SJCRH30 (cell line): ENCODE data around the gene FHIT. TPM values are rescaled to one million over a fixed set of nuclear protein-coding genes. Genes with fewer than 3 reads are reported as not detected.

Experiments
- DNase-seq, 2 experiments: peaks; one replicate each; pipeline ENCODE4 v3.0.0-alpha.2; 2015 to 2020
- H3K27ac ChIP-seq: fragments of 250-450 bp; sonication (Bioruptor Pico); 2 replicates; pipeline ENCODE4 v1.5.1; 2020; ENCODE audit warnings: mild to moderate bottlenecking, moderate library complexity
- H3K27me3 ChIP-seq: fragments of 250-450 bp; sonication (Bioruptor Pico); 2 replicates; pipeline ENCODE4 v1.5.1; 2020; ENCODE audit warnings: mild to moderate bottlenecking, moderate library complexity
- H3K36me3 ChIP-seq: fragments of 250-450 bp; sonication (Bioruptor Pico); 2 replicates; pipeline ENCODE4 v1.5.1; 2020; ENCODE audit warnings: mild to moderate bottlenecking, moderate library complexity
- H3K4me1 ChIP-seq: fragments of 250-450 bp; sonication (Bioruptor Pico); 2 replicates; pipeline ENCODE4 v1.5.1; 2020; ENCODE audit warnings: mild to moderate bottlenecking, moderate library complexity
- H3K4me3 ChIP-seq: fragments of 250-450 bp; sonication (Bioruptor Pico); 2 replicates; pipeline ENCODE4 v1.5.1; 2020; ENCODE audit warnings: mild to moderate bottlenecking, moderate library complexity
- H3K9me3 ChIP-seq: fragments of 250-450 bp; sonication (Bioruptor Pico); replicated peaks from 2 replicates; pipeline ENCODE4 v1.5.1; 2020; ENCODE audit warnings: mild to moderate bottlenecking, moderate library complexity
- total RNA-seq: library from RNA; depleted of rRNA; stranded (reverse); fragments of >200 nt; shearing (Covaris generic); gene quantifications from 2 replicates; pipeline ENCODE4 v1.2.3, GENCODE V29; 2014

Gene FHIT
- total RNA-seq, 1 experiment from 2014 or later, result 2.2 TPM

GRCh38 chr3:60135474-60135873 lies 1115.8 kb downstream of the FHIT start:
- Histone ChIP-seq H3K4me3 (no peak overlapping the region), H3K27me3 (no peaks in the 10 kb centered on the region), H3K4me1 (no peaks in the 10 kb centered on the region), H3K36me3 (no peaks in the 10 kb centered on the region), H3K9me3 (no peaks in the 10 kb centered on the region), H3K27ac (no peak overlapping the region)
- no peak for DNase-seq

- no peaks in the 10 kb centered on the region for H3K9me3 ChIP-seq
- no peak overlapping the region for H3K27ac ChIP-seq
- no peak overlapping the region for H3K4me3 ChIP-seq
- H3K36me3 ChIP-seq, result no peaks in the 10 kb centered on the region
- no peaks in the 10 kb centered on the region for H3K27me3 ChIP-seq
- DNase-seq, result no peak
- no peaks in the 10 kb centered on the region for H3K4me1 ChIP-seq
Measured at GRCh38 chr3:60133269-60134162, 1117.7 kb downstream of the FHIT start.

- Histone ChIP-seq H3K9me3 (no peaks in the 10 kb centered on the region), H3K4me1 (no peaks in the 10 kb centered on the region), H3K4me3 (no peak overlapping the region)
Measured at GRCh38 chr3:60131618-60132017, 1119.6 kb downstream of the FHIT start.

GRCh38 chr3:60126511-60127304 lies 1124.5 kb downstream of the FHIT start:
- DNase-seq, result no peak
- H3K36me3 ChIP-seq, result no peaks in the 10 kb centered on the region
- no peaks in the 10 kb centered on the region for H3K27me3 ChIP-seq
- no peaks in the 10 kb centered on the region for H3K4me1 ChIP-seq
- H3K9me3 ChIP-seq, result no peaks in the 10 kb centered on the region
- H3K4me3 ChIP-seq, result no peak overlapping the region
- H3K27ac ChIP-seq, result no peak overlapping the region

More at GRCh38 chr3:60131618-60132017, 1119.6 kb downstream of the FHIT start:
- no peaks in the 10 kb centered on the region for H3K36me3 ChIP-seq
- no peak overlapping the region for H3K27ac ChIP-seq
- no peaks in the 10 kb centered on the region for H3K27me3 ChIP-seq
- no peak for DNase-seq

GRCh38 chr3:60125686-60126085 lies 1125.6 kb downstream of the FHIT start:
- no peaks in the 10 kb centered on the region for H3K36me3 ChIP-seq
- H3K27me3 ChIP-seq, result no peaks in the 10 kb centered on the region
- H3K9me3 ChIP-seq, result no peaks in the 10 kb centered on the region
- no peaks in the 10 kb centered on the region for H3K4me1 ChIP-seq
- H3K27ac ChIP-seq, result no peak overlapping the region
- H3K4me3 ChIP-seq, result no peak overlapping the region
- no peak for DNase-seq

- DNase-seq, result no peak
- no peaks in the 10 kb centered on the region for H3K36me3 ChIP-seq
- H3K9me3 ChIP-seq, result no peaks in the 10 kb centered on the region
- no peak overlapping the region for H3K4me3 ChIP-seq
- H3K27ac ChIP-seq, result no peak overlapping the region
- H3K4me1 ChIP-seq, result no peaks in the 10 kb centered on the region
- no peaks in the 10 kb centered on the region for H3K27me3 ChIP-seq
Measured at GRCh38 chr3:60120245-60120644, 1131.0 kb downstream of the FHIT start.

GRCh38 chr3:60114191-60114590 lies 1137.1 kb downstream of the FHIT start:
- Histone ChIP-seq H3K27ac (no peak overlapping the region), H3K36me3 (no peaks in the 10 kb centered on the region), H3K9me3 (no peaks in the 10 kb centered on the region), H3K4me1 (no peaks in the 10 kb centered on the region), H3K4me3 (no peak overlapping the region), H3K27me3 (no peaks in the 10 kb centered on the region)
- no peak for DNase-seq

GRCh38 chr3:60107275-60107674 lies 1144.0 kb downstream of the FHIT start:
- Histone ChIP-seq H3K27ac (no peak overlapping the region), H3K36me3 (no peaks in the 10 kb centered on the region), H3K27me3 (no peaks in the 10 kb centered on the region), H3K4me1 (no peaks in the 10 kb centered on the region), H3K9me3 (no peaks in the 10 kb centered on the region), H3K4me3 (no peak overlapping the region)
- no peak for DNase-seq

GRCh38 chr3:60102154-60102553 lies 1149.1 kb downstream of the FHIT start:
- Histone ChIP-seq H3K4me1 (no peaks in the 10 kb centered on the region), H3K36me3 (no peaks in the 10 kb centered on the region), H3K9me3 (no peaks in the 10 kb centered on the region), H3K4me3 (no peak overlapping the region), H3K27ac (no peak overlapping the region), H3K27me3 (no peaks in the 10 kb centered on the region)
- no peak for DNase-seq

- Histone ChIP-seq H3K27ac (no peak overlapping the region), H3K36me3 (no peaks in the 10 kb centered on the region), H3K9me3 (no peaks in the 10 kb centered on the region), H3K4me1 (no peaks in the 10 kb centered on the region), H3K4me3 (no peak overlapping the region), H3K27me3 (no peaks in the 10 kb centered on the region)
- no peak for DNase-seq
Measured at GRCh38 chr3:60101621-60102020, 1149.6 kb downstream of the FHIT start.

GRCh38 chr3:60096403-60096802 lies 1154.8 kb downstream of the FHIT start:
- no peaks in the 10 kb centered on the region for H3K36me3 ChIP-seq
- H3K4me3 ChIP-seq, result no peak overlapping the region
- no peak for DNase-seq
- no peak overlapping the region for H3K27ac ChIP-seq
- no peaks in the 10 kb centered on the region for H3K9me3 ChIP-seq
- no peaks in the 10 kb centered on the region for H3K4me1 ChIP-seq
- no peaks in the 10 kb centered on the region for H3K27me3 ChIP-seq

GRCh38 chr3:60095930-60096329 lies 1155.3 kb downstream of the FHIT start:
- Histone ChIP-seq H3K36me3 (no peaks in the 10 kb centered on the region), H3K4me1 (no peaks in the 10 kb centered on the region), H3K27me3 (no peaks in the 10 kb centered on the region), H3K9me3 (no peaks in the 10 kb centered on the region), H3K27ac (no peak overlapping the region), H3K4me3 (no peak overlapping the region)
- no peak for DNase-seq

GRCh38 chr3:60095516-60095915 lies 1155.7 kb downstream of the FHIT start:
- no peak for DNase-seq
- Histone ChIP-seq H3K4me3 (no peak overlapping the region), H3K27me3 (no peaks in the 10 kb centered on the region), H3K4me1 (no peaks in the 10 kb centered on the region), H3K9me3 (no peaks in the 10 kb centered on the region), H3K36me3 (no peaks in the 10 kb centered on the region), H3K27ac (no peak overlapping the region)

GRCh38 chr3:60094392-60094947 lies 1156.8 kb downstream of the FHIT start:
- DNase-seq, result no peak
- H3K9me3 ChIP-seq, result no peaks in the 10 kb centered on the region
- no peak overlapping the region for H3K27ac ChIP-seq
- H3K4me1 ChIP-seq, result no peaks in the 10 kb centered on the region
- H3K36me3 ChIP-seq, result no peaks in the 10 kb centered on the region
- H3K27me3 ChIP-seq, result no peaks in the 10 kb centered on the region
- H3K4me3 ChIP-seq, result no peak overlapping the region

GRCh38 chr3:60090548-60090947 lies 1160.7 kb downstream of the FHIT start:
- H3K4me1 ChIP-seq, result peaks cover 3% of the 10 kb centered on the region; the same call in 1 of the 2 replicates
- H3K27me3 ChIP-seq, result no peaks in the 10 kb centered on the region
- H3K36me3 ChIP-seq, result no peaks in the 10 kb centered on the region
- H3K9me3 ChIP-seq, result no peaks in the 10 kb centered on the region
- DNase-seq, result no peak
- no peak overlapping the region for H3K27ac ChIP-seq
- H3K4me3 ChIP-seq, result no peak overlapping the region
